Measurements from ENCODE around the gene WASHC4. TPM values are rescaled to one million over a fixed set of nuclear protein-coding genes. Genes with fewer than 3 reads are reported as not detected.

Gene WASHC4
- polyA plus RNA-seq, 1 of the 3 experiments (the other 2 are of a cell fraction): 11.2 TPM

DNA sequence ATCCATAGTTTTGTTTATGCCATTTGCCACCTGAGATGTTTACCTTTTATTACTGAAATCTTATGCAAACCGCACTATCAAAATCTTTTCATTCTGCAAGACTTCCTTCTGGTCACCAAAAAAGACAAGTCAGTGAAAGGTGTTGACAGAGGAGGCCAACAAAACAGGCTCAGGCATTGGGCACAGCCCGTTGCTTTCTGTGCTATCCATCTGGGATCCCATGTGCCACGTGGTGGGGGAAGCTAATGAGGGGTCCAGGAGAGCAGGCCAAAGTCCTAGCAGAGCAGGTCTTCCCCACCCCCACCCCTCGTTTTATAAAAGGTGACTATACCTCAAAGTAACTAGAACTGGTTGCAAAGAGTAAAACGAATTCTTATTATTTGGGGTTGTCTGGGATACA, 24.5 kb upstream of the WASHC4 start:
- POLR2A ChIA-PET: interaction anchor here (0.5 to 1.9 kb wide), 3 partner anchors 24 to 374 kb away, joined by 3 to 13 read pairs (median 3); partner anchors contain the start of gene WASHC4
- Histone ChIP-seq H3K27me3 (ENCODE audit: insufficient read depth) (no peaks in the 10 kb centered on the region), H3K79me2 (ENCODE audit: insufficient read depth) (no peaks in the 10 kb centered on the region), H3K9ac (peak overlapping the region; percentile 61; the same call in 1 of the 2 replicates), H3K4me3 (ENCODE audit: low read depth in 2 of 2, low read length in 1 of 2) (peak overlapping the region; percentile 51 to 76; a peak in 2 of 4 replicates), H3K9me3 (no peaks in the 10 kb centered on the region), H4K20me1 (ENCODE audit: insufficient read depth) (no peaks in the 10 kb centered on the region), H3K27ac (ENCODE audit: low read depth in 2 of 2, low read length in 1 of 2) (no peak overlapping the region), H3K4me2 (peak overlapping the region; percentile 95), H3K9me2 (no peaks in the 10 kb centered on the region), H3K36me3 (replicated peaks in 1 of 2; ENCODE audit: control insufficient read depth in 1 of 2, insufficient read depth in 2 of 2, low read length in 1 of 2) (no peaks in the 10 kb centered on the region), H2AFZ (ENCODE audit: low read depth) (no peak overlapping the region), H3K4me1 (ENCODE audit: control insufficient read depth in 1 of 2, insufficient read depth in 2 of 2, low read depth in 1 of 2, low read length in 1 of 2) (peaks cover 0 to 11% of the 10 kb centered on the region in 2 experiments; a peak in 1 of 4 replicates), H3F3A (replicated peaks; ENCODE audit: insufficient read depth) (peaks cover 8% of the 10 kb centered on the region)
- no peak for DNase-seq
- CTCF ChIA-PET: interaction anchor here (1.0 to 1.3 kb wide), 2 partner anchors 11 to 15 kb away, joined by 4 read pairs; no protein-coding TSS in a partner anchor
- TF ChIP-seq EP300 (IDR thresholded peaks at IDR 0.05; ENCODE audit: borderline replicate concordance in 1 of 2, low read depth in 1 of 2, low read length in 1 of 2) (no peak), JUND (IDR thresholded peaks at IDR 0.05) (no peak), ELF1 (IDR thresholded peaks at IDR 0.05) (no peak), TCF12 (IDR thresholded peaks at IDR 0.05) (no peak), FOSL2 (IDR thresholded peaks at IDR 0.05; ENCODE audit: borderline replicate concordance, low read depth) (no peak), GATA2 (CRISPR knock-in tag; IDR thresholded peaks at IDR 0.05) (no peak), NRF1 (IDR thresholded peaks at IDR 0.05; ENCODE audit: low read depth, low read length) (no peak), MXI1 (IDR thresholded peaks at IDR 0.05; ENCODE audit: low read depth, low read length) (no peak), NFIC (IDR thresholded peaks at IDR 0.05; ENCODE audit: borderline replicate concordance) (no peak), YY1 (IDR thresholded peaks at IDR 0.05; ENCODE audit: low read depth) (no peak)
- TF ChIP-seq, protein P1, sequence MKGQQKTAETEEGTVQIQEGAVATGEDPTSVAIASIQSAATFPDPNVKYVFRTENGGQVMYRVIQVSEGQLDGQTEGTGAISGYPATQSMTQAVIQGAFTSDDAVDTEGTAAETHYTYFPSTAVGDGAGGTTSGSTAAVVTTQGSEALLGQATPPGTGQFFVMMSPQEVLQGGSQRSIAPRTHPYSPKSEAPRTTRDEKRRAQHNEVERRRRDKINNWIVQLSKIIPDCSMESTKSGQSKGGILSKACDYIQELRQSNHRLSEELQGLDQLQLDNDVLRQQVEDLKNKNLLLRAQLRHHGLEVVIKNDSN (IDR thresholded peaks at IDR 0.05; ENCODE audit: borderline replicate concordance, low read depth): no peak
- TF ChIP-seq, protein P2, sequence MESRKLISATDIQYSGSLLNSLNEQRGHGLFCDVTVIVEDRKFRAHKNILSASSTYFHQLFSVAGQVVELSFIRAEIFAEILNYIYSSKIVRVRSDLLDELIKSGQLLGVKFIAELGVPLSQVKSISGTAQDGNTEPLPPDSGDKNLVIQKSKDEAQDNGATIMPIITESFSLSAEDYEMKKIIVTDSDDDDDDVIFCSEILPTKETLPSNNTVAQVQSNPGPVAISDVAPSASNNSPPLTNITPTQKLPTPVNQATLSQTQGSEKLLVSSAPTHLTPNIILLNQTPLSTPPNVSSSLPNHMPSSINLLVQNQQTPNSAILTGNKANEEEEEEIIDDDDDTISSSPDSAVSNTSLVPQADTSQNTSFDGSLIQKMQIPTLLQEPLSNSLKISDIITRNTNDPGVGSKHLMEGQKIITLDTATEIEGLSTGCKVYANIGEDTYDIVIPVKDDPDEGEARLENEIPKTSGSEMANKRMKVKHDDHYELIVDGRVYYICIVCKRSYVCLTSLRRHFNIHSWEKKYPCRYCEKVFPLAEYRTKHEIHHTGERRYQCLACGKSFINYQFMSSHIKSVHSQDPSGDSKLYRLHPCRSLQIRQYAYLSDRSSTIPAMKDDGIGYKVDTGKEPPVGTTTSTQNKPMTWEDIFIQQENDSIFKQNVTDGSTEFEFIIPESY (IDR thresholded peaks at IDR 0.05; ENCODE audit: borderline replicate concordance, low read depth): no peak
- TF ChIP-seq, protein P3, sequence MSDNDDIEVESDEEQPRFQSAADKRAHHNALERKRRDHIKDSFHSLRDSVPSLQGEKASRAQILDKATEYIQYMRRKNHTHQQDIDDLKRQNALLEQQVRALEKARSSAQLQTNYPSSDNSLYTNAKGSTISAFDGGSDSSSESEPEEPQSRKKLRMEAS (IDR thresholded peaks at IDR 0.05; ENCODE audit: low read depth): no peak
- TF ChIP-seq, protein P4, sequence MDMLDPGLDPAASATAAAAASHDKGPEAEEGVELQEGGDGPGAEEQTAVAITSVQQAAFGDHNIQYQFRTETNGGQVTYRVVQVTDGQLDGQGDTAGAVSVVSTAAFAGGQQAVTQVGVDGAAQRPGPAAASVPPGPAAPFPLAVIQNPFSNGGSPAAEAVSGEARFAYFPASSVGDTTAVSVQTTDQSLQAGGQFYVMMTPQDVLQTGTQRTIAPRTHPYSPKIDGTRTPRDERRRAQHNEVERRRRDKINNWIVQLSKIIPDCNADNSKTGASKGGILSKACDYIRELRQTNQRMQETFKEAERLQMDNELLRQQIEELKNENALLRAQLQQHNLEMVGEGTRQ (IDR thresholded peaks at IDR 0.05; ENCODE audit: borderline replicate concordance, low read depth, low read length): no peak
- 75% methylated on average over 5 of the region's 5 CpGs for WGBS (ENCODE audit: low lambda C conversion rate)

Data from SK-N-SH (cell line).